HL-60 (cell line): ENCODE data around the gene EXOG.

ENCODE experiments used
- DNase-seq, 2 experiments: peaks; one replicate each; pipeline ENCODE4 v3.0.0-alpha.2; 2010 to 2020; ENCODE audit warnings: low read depth in 1 of 2, low spot score in 1 of 2
- H3K27ac ChIP-seq: fragments of 250-450 bp; sonication (Bioruptor Pico); replicated peaks from 2 replicates; pipeline ENCODE4 v1.5.1; 2020; ENCODE audit warnings: mild to moderate bottlenecking, moderate library complexity
- H3K27me3 ChIP-seq: fragments of 250-450 bp; sonication (Bioruptor Pico); 2 replicates; pipeline ENCODE4 v1.5.1; 2021; ENCODE audit warnings: mild to moderate bottlenecking, moderate library complexity; ENCODE audit not compliant: insufficient read depth, poor library complexity, severe bottlenecking
- H3K4me3 ChIP-seq: replicated peaks from 2 replicates; pipeline ENCODE4 v1.5.1; 2011; ENCODE audit warnings: mild to moderate bottlenecking, control low read depth, low read length; ENCODE audit not compliant: insufficient read depth
- CTCF ChIP-seq: IDR thresholded peaks from one replicate; pipeline ENCODE4 v1.5.1; 2011; ENCODE audit warnings: low read length, control low read depth, inconsistent platforms; ENCODE audit not compliant: insufficient read depth
- GABPA ChIP-seq: IDR thresholded peaks from 2 replicates; pipeline ENCODE4 v1.6.1; 2012; ENCODE audit warnings: low read depth
- POLR2AphosphoS5 ChIP-seq: IDR thresholded peaks from 2 replicates; pipeline ENCODE4 v1.6.1; 2012; ENCODE audit warnings: low read depth
- REST ChIP-seq: IDR thresholded peaks from 2 replicates; pipeline ENCODE4 v1.6.1; 2012; ENCODE audit warnings: low read depth; ENCODE audit not compliant: insufficient replicate concordance
- SPI1 ChIP-seq: IDR thresholded peaks from 2 replicates; pipeline ENCODE4 v1.6.1; 2012; ENCODE audit warnings: low read depth, mild to moderate bottlenecking, borderline replicate concordance

Gene EXOG

GRCh38 chr3:38468765-38469164, 27.4 kb upstream of the EXOG start:
- Histone ChIP-seq H3K4me3 (no peak overlapping the region), H3K27me3 (no peaks in the 10 kb centered on the region), H3K27ac (no peak overlapping the region)
- no peak for DNase-seq
- no peak for TF ChIP-seq SPI1
- TF ChIP-seq CTCF, result no peak
- TF ChIP-seq REST, result no peak
- TF ChIP-seq POLR2AphosphoS5, result no peak

GRCh38 chr3:38469852-38470251, 26.3 kb upstream of the EXOG start:
- Histone ChIP-seq H3K27me3 (no peaks in the 10 kb centered on the region), H3K27ac (no peak overlapping the region), H3K4me3 (no peak overlapping the region)
- TF ChIP-seq REST (no peak), GABPA (no peak), POLR2AphosphoS5 (no peak), CTCF (no peak), SPI1 (no peak)
- no peak for DNase-seq

- no peak for DNase-seq
- Histone ChIP-seq H3K4me3 (no peak overlapping the region), H3K27ac (no peak overlapping the region), H3K27me3 (no peaks in the 10 kb centered on the region)
- TF ChIP-seq REST (no peak), GABPA (no peak), SPI1 (no peak), CTCF (no peak), POLR2AphosphoS5 (no peak)
Observed at GRCh38 chr3:38471260-38471857, 24.8 kb upstream of the EXOG start.
